ENCODE measurements around the gene DNAJC15. TPM values are rescaled to one million over a fixed set of nuclear protein-coding genes. Genes with fewer than 3 reads are reported as not detected.
A peak's percentile ranks its signal among the peaks of the same experiment; 100 is the strongest.
"Not testable (repeated sequence)": the region's sequence is repeated elsewhere in the genome, so short reads cannot be mapped to it uniquely, and the experiment has no call there.

The DNAJC15 gene
- polyA plus RNA-seq, 6 donors from 2014 or later, result 17.0 to 46.1 (median 32.9) TPM

DNA sequence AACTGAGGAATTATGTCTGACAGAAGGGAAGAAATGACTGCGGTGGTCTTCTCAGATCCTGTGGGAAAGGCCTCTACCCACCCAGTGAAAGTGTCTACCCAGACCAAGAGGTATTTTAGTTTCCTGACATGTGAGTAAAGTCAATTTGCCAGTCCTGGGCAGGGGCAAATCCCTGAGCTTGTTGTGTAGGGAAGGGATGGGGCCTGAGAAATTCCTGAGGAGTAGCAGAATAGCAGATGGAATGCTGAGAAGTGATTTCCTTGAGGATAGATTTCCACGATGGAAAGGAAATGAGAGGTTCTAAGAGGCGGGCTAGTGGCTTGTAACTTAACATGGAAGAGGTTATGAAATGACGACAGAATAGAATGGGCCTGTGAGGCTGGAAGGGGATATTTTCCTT lies 37.4 kb downstream of the DNAJC15 start:
- not testable (repeated sequence) for DNase-seq; H3K27me3 Mint-ChIP-seq; ATAC-seq (ENCODE audit: low read depth in 2 of 2); H3K4me3 Mint-ChIP-seq; H3K9me3 Mint-ChIP-seq
- Mint-ChIP-seq H3K4me1 (peaks cover 19 to 51% (median 34%) of the 10 kb centered on the region in 3 donors), H3K27ac (peak overlapping the region in 2 of 6 donors; percentile 29 to 85), H3K36me3 (peaks cover 12 to 20% of the 10 kb centered on the region in 2 donors)

GRCh38 chr13:43061496-43062280 lies 38.3 kb downstream of the DNAJC15 start:
- ATAC-seq (ENCODE audit: low read depth in 2 of 2), result no peak
- DNase-seq, result no peak
- Mint-ChIP-seq H3K9me3 (no peaks in the 10 kb centered on the region), H3K27me3 (no peaks in the 10 kb centered on the region), H3K36me3 (peaks cover 18 to 20% of the 10 kb centered on the region in 2 donors), H3K27ac (peak overlapping the region in 2 of 6 donors; percentile 2 to 57), H3K4me3 (no peak overlapping the region), H3K4me1 (peaks cover 19 to 49% (median 27%) of the 10 kb centered on the region in 3 donors)

GRCh38 chr13:43071824-43072223 lies 48.4 kb downstream of the DNAJC15 start:
- H3K4me1 Mint-ChIP-seq, result peaks cover 15 to 39% (median 35%) of the 10 kb centered on the region in 3 donors
- peak overlapping the region in 5 of 6 donors; percentile 9 to 80 (median 40) for H3K27ac Mint-ChIP-seq
- no peaks in the 10 kb centered on the region for H3K9me3 Mint-ChIP-seq
- no peaks in the 10 kb centered on the region for H3K27me3 Mint-ChIP-seq
- ATAC-seq (ENCODE audit: low read depth in 2 of 2), result no peak
- H3K36me3 Mint-ChIP-seq, result no peaks in the 10 kb centered on the region
- no peak for DNase-seq
- no peak overlapping the region for H3K4me3 Mint-ChIP-seq

- Mint-ChIP-seq H3K9me3 (no peaks in the 10 kb centered on the region), H3K36me3 (no peaks in the 10 kb centered on the region), H3K4me3 (no peak overlapping the region), H3K27me3 (no peaks in the 10 kb centered on the region), H3K4me1 (peaks cover 20 to 44% (median 41%) of the 10 kb centered on the region in 3 donors), H3K27ac (peak overlapping the region in 4 of 6 donors; percentile 9 to 86 (median 50))
- no peak for ATAC-seq (ENCODE audit: low read depth in 2 of 2)
- DNase-seq, result no peak
Observed at GRCh38 chr13:43072394-43072793, 49.0 kb downstream of the DNAJC15 start.

- no peaks in the 10 kb centered on the region for H3K9me3 Mint-ChIP-seq
- peaks cover under 1% of the 10 kb centered on the region in 2 donors for H3K36me3 Mint-ChIP-seq
- ATAC-seq (ENCODE audit: low read depth in 2 of 2), result no peak
- peaks cover 27 to 55% (median 48%) of the 10 kb centered on the region in 3 donors for H3K4me1 Mint-ChIP-seq
- peak overlapping the region in 3 of 8 donors; percentile 10 to 30 (median 29) for H3K4me3 Mint-ChIP-seq
- no peaks in the 10 kb centered on the region for H3K27me3 Mint-ChIP-seq
- DNase-seq, result no peak
- H3K27ac Mint-ChIP-seq, result peak overlapping the region in 2 of 6 donors; percentile 3 to 78
Observed at GRCh38 chr13:43074824-43075510, 51.6 kb downstream of the DNAJC15 start.

- H3K27ac Mint-ChIP-seq, result peak overlapping the region in 3 of 6 donors; percentile 26 to 60 (median 30)
- H3K4me1 Mint-ChIP-seq, result peaks cover 27 to 55% (median 48%) of the 10 kb centered on the region in 3 donors
- H3K36me3 Mint-ChIP-seq; ATAC-seq (ENCODE audit: low read depth in 2 of 2); H3K27me3 Mint-ChIP-seq; H3K9me3 Mint-ChIP-seq; DNase-seq: not testable (repeated sequence)
- peak overlapping the region in 1 of 8 donors; percentile 10 for H3K4me3 Mint-ChIP-seq
Observed at GRCh38 chr13:43075511-43075902, 52.1 kb downstream of the DNAJC15 start.

GRCh38 chr13:43077046-43077445 lies 53.7 kb downstream of the DNAJC15 start:
- no peak for ATAC-seq (ENCODE audit: low read depth in 2 of 2)
- Mint-ChIP-seq H3K36me3 (peaks cover 9 to 16% of the 10 kb centered on the region in 2 donors), H3K4me3 (peak overlapping the region in 3 of 8 donors; percentile 17 to 69 (median 37)), H3K4me1 (peaks cover 24 to 49% (median 48%) of the 10 kb centered on the region in 3 donors), H3K27me3 (no peaks in the 10 kb centered on the region), H3K27ac (peak overlapping the region in 5 of 6 donors; percentile 7 to 68 (median 16)), H3K9me3 (peaks cover 0 to 3% (median 0%) of the 10 kb centered on the region in 7 donors)
- DNase-seq, result no peak

DNA sequence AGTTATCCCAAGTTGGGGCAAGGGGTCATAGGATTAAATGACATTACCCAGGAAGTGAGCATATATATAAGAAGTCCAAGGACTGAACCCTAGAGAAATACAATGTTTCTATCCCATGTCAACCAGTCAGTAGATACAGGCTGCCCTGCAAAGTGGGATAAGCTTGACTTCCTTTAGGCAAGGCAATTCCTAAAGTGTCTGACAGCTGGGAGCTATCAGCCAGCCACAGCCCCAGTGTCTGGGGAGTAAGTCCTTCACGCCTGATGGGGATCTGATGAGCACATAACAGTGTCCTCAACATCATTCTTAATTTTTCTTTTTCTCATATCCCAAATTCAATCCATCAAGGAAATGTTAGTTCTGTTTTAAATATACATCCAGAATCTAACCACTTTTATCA lies 54.1 kb downstream of the DNAJC15 start:
- Mint-ChIP-seq H3K4me1 (peaks cover 19 to 46% (median 44%) of the 10 kb centered on the region in 3 donors), H3K4me3 (no peak overlapping the region), H3K27ac (peak overlapping the region in 1 of 6 donors; percentile 4), H3K36me3 (peaks cover 9 to 17% of the 10 kb centered on the region in 2 donors), H3K27me3 (no peaks in the 10 kb centered on the region), H3K9me3 (peaks cover 0 to 3% (median 0%) of the 10 kb centered on the region in 7 donors)
- DNase-seq (no peak), ATAC-seq (ENCODE audit: low read depth in 2 of 2) (no peak)

- Mint-ChIP-seq H3K27ac (peak overlapping the region in 2 of 6 donors; percentile 4 to 62), H3K4me1 (peaks cover 19 to 42% (median 41%) of the 10 kb centered on the region in 3 donors), H3K27me3 (no peaks in the 10 kb centered on the region), H3K36me3 (peaks cover 9 to 17% of the 10 kb centered on the region in 2 donors), H3K4me3 (peak overlapping the region in 3 of 8 donors; percentile 7 to 50 (median 32)), H3K9me3 (peaks cover 0 to 3% (median 0%) of the 10 kb centered on the region in 7 donors)
- no peak for ATAC-seq (ENCODE audit: low read depth in 2 of 2)
- DNase-seq, result no peak
Observed at GRCh38 chr13:43077906-43078305, 54.5 kb downstream of the DNAJC15 start.

DNA sequence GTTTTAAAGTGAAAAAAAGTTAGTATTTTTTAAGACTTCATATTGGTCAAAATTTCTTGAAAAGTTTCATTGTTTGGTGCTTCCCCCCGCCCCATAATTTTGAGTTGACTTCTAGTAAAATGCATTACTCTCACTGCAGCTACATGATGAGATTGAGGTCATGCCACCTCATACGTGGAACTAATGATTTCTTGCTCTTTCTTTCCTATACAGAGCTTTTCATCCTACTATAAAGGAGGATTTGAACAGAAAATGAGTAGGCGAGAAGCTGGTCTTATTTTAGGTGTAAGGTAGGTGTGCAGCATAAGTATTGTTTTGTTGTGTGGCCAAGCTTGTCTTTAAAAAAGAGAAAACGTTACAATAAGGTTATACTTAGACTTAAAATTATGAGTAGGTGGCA lies 55.0 kb downstream of the DNAJC15 start:
- DNase-seq (no peak), ATAC-seq (ENCODE audit: low read depth in 2 of 2) (no peak)
- H3K4me3 Mint-ChIP-seq, result peak overlapping the region in 1 of 8 donors; percentile 47
- H3K9me3 Mint-ChIP-seq, result peaks cover 0 to 3% (median 0%) of the 10 kb centered on the region in 7 donors
- no peaks in the 10 kb centered on the region for H3K27me3 Mint-ChIP-seq
- H3K4me1 Mint-ChIP-seq, result peaks cover 19 to 38% (median 37%) of the 10 kb centered on the region in 3 donors
- peaks cover 9 to 17% of the 10 kb centered on the region in 2 donors for H3K36me3 Mint-ChIP-seq
- peak overlapping the region in 1 of 6 donors; percentile 4 for H3K27ac Mint-ChIP-seq

- no peak overlapping the region for H3K27ac Mint-ChIP-seq
- DNase-seq, result no peak
- H3K27me3 Mint-ChIP-seq, result no peaks in the 10 kb centered on the region
- no peak for ATAC-seq (ENCODE audit: low read depth in 2 of 2)
- peaks cover 9 to 17% of the 10 kb centered on the region in 2 donors for H3K36me3 Mint-ChIP-seq
- peaks cover 0 to 3% (median 0%) of the 10 kb centered on the region in 7 donors for H3K9me3 Mint-ChIP-seq
- no peak overlapping the region for H3K4me3 Mint-ChIP-seq
- peaks cover 19 to 35% (median 35%) of the 10 kb centered on the region in 3 donors for H3K4me1 Mint-ChIP-seq
Observed at GRCh38 chr13:43079392-43079931, 56.1 kb downstream of the DNAJC15 start.

DNA sequence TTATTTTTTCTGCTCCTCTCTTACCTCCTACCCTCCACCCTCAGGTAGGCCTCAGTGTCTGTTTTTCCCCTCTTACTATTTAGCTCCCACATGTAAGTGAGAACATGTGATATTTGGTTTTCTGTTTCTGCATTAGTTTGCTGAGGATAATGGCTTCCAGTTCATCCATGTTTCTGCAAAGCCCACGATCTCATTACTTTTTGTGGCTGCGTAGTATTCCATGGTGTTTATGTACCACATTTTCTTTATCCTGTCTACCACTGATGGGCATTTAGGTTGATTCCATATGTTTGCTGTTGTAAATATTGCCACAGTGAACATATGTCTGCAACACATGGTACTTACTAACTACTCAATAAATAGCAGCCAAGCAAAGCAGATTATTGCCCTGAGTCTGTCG lies 56.8 kb downstream of the DNAJC15 start:
- Mint-ChIP-seq H3K27ac (peak overlapping the region in 1 of 6 donors; percentile 78), H3K4me1 (peaks cover 15 to 32% (median 29%) of the 10 kb centered on the region in 3 donors), H3K9me3 (peaks cover 0 to 3% (median 0%) of the 10 kb centered on the region in 7 donors), H3K27me3 (no peaks in the 10 kb centered on the region), H3K4me3 (no peak overlapping the region), H3K36me3 (peaks cover 9 to 17% of the 10 kb centered on the region in 2 donors)
- DNase-seq, result no peak
- no peak for ATAC-seq (ENCODE audit: low read depth in 2 of 2)

- peak overlapping the region in 1 of 6 donors; percentile 35 for H3K27ac Mint-ChIP-seq
- ATAC-seq (ENCODE audit: low read depth in 2 of 2), result no peak
- peaks cover 0 to 3% (median 0%) of the 10 kb centered on the region in 7 donors for H3K9me3 Mint-ChIP-seq
- peaks cover 9 to 17% of the 10 kb centered on the region in 2 donors for H3K36me3 Mint-ChIP-seq
- peaks cover 11 to 21% (median 12%) of the 10 kb centered on the region in 3 donors for H3K4me1 Mint-ChIP-seq
- H3K4me3 Mint-ChIP-seq, result no peak overlapping the region
- H3K27me3 Mint-ChIP-seq, result no peaks in the 10 kb centered on the region
- DNase-seq, result no peak
Observed at GRCh38 chr13:43081866-43082265, 58.5 kb downstream of the DNAJC15 start.
